Keratinocyte (primary cell): ENCODE data around the gene ERCC6L2. TPM values are rescaled to one million over a fixed set of nuclear protein-coding genes. Genes with fewer than 3 reads are reported as not detected.

ENCODE experiments used
- DNase-seq: peaks from one replicate; pipeline ENCODE4 v3.0.0-alpha.2; 2011; ENCODE audit warnings: low read depth, missing footprints, low spot score
- FAIRE-seq: peaks from 2 replicates; lab custom pipeline; 2011; peaks lifted over from hg19 to GRCh38; lab: Jason Lieb, UNC
- H2AFZ ChIP-seq: 2 replicates; pipeline ENCODE4 v1.6.0; 2012; ENCODE audit warnings: low read length, control low read depth, inconsistent platforms; ENCODE audit not compliant: control insufficient read depth
- H3K27ac ChIP-seq: 2 replicates; pipeline ENCODE4 v1.5.1; 2011; ENCODE audit warnings: low read length; ENCODE audit not compliant: control insufficient read depth, insufficient read depth
- H3K27me3 ChIP-seq: 3 replicates; pipeline ENCODE4 v1.6.0; 2011; ENCODE audit warnings: low read length; ENCODE audit not compliant: control insufficient read depth, insufficient read depth; ENCODE audit errors: extremely low read depth
- H3K36me3 ChIP-seq, 2 experiments: 2 replicates in 1 of 2; 3 replicates in 1 of 2; pipeline ENCODE4 v1.5.1; 2011; ENCODE audit warnings: low read length in 2 of 2, mild to moderate bottlenecking in 1 of 2; ENCODE audit not compliant: control insufficient read depth in 2 of 2, insufficient read depth in 2 of 2; ENCODE audit errors: extremely low read depth in 1 of 2
- H3K4me1 ChIP-seq: 3 replicates; pipeline ENCODE4 v1.5.1; 2011; ENCODE audit warnings: low read length; ENCODE audit not compliant: control insufficient read depth, insufficient read depth; ENCODE audit errors: extremely low read depth
- H3K4me2 ChIP-seq: 3 replicates; pipeline ENCODE4 v1.6.0; 2011; ENCODE audit warnings: low read depth, low read length; ENCODE audit not compliant: control insufficient read depth, insufficient read depth; ENCODE audit errors: extremely low read depth
- H3K4me3 ChIP-seq, 3 experiments: fragments of 200-600 bp in 1 of 3; sonication (generic) in 1 of 3; 2 replicates in 2 of 3; 3 replicates in 1 of 3; pipeline ENCODE4 v1.5.1; 2011 to 2016; ENCODE audit warnings: low read length in 3 of 3, mild to moderate bottlenecking in 3 of 3, control low read depth in 2 of 3, inconsistent platforms in 1 of 3, low read depth in 1 of 3, mixed read lengths in 1 of 3, mixed run types in 1 of 3, moderate library complexity in 1 of 3; ENCODE audit not compliant: control insufficient read depth in 2 of 3, insufficient read depth in 2 of 3; ENCODE audit errors: extremely low read depth in 1 of 3
- H3K79me2 ChIP-seq: 2 replicates; pipeline ENCODE4 v1.6.0; 2012; ENCODE audit warnings: low read length; ENCODE audit not compliant: control insufficient read depth, insufficient read depth
- H3K9ac ChIP-seq: 3 replicates; pipeline ENCODE4 v1.6.0; 2011; ENCODE audit warnings: low read length; ENCODE audit not compliant: control insufficient read depth, insufficient read depth; ENCODE audit errors: extremely low read depth
- H3K9me1 ChIP-seq: 3 replicates; pipeline ENCODE4 v1.6.0; 2011; ENCODE audit warnings: low read length; ENCODE audit not compliant: control insufficient read depth, insufficient read depth; ENCODE audit errors: extremely low read depth
- H3K9me3 ChIP-seq: 2 replicates; pipeline ENCODE4 v1.5.1; 2012; ENCODE audit warnings: low read depth, low read length; ENCODE audit not compliant: control insufficient read depth
- H4K20me1 ChIP-seq: 3 replicates; pipeline ENCODE4 v1.6.0; 2011; ENCODE audit warnings: low read length; ENCODE audit not compliant: control insufficient read depth, insufficient read depth; ENCODE audit errors: extremely low read depth
- EZH2 ChIP-seq: IDR thresholded peaks from one replicate; pipeline ENCODE4 v1.6.1; 2012; ENCODE audit warnings: inconsistent platforms, mild to moderate bottlenecking, low read length, moderate library complexity
- dilution Hi-C: fragments of 300-500 bp; cut with MboI; formaldehyde crosslinking; loops from one replicate; pipeline ENCODE4 v1.7.0; 2020; ENCODE audit warnings: low sequenced_read_pairs; ENCODE audit not compliant: extremely low pct_ligation_motif_present
- polyA plus RNA-seq, 5 experiments: library from polyadenylated mRNA; depleted of rRNA in 3 of 5; stranded (reverse) in 3 of 5; stranded (forward) in 1 of 5; unstranded in 1 of 5; fragments of >200 nt; gene quantifications; 1 replicate in 1 of 5; 2 replicates in 3 of 5; 3 replicates in 1 of 5; pipeline versions ENCODE4 v1.2.1 to v1.2.3, GENCODE V29; 2011 to 2012; ENCODE audit warnings: missing spikeins in 2 of 5, low read depth in 1 of 5, low replicate concordance in 1 of 5
- TF ChIP-seq, protein P1 (sequence below), 3 experiments: IDR thresholded peaks in 1 of 3; conservative IDR thresholded peaks in 1 of 3; optimal IDR thresholded peaks in 1 of 3; 2 replicates in 2 of 3; 3 replicates in 1 of 3; pipeline versions ENCODE3 to v1.5.1; 2011; ENCODE audit warnings: low read length in 3 of 3, mild to moderate bottlenecking in 3 of 3, moderate library complexity in 2 of 3, control low read depth in 1 of 3, inconsistent platforms in 1 of 3; ENCODE audit not compliant: insufficient read depth in 2 of 3; ENCODE audit errors: extremely low read depth in 1 of 3

Gene ERCC6L2
- polyA plus RNA-seq, 1 donor (not counting 4 experiments of a cell fraction or from before 2014, with no cell fraction given) = 15.4 TPM

DNA sequence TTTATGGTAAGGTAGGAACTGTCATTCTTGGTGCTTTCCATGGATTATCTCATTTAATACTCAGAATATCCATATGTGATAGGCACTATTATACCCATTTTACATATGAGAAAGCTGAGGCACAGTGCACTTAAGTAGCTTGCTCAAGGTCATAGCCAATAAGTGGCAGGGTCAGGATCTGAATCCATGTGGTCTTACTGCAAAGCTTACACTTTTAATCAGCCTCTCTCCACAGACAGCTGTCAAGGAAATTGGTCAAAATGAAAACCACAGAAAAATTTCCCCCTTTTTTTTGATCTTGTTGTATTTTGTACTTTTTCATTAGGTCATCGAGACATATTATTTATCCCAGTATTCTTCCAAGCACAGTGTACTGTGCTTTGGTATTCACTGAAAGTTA is 78.5 kb downstream of the ERCC6L2 start:
- H3K9me3 ChIP-seq = no peaks in the 10 kb centered on the region
- no peak overlapping the region for H2AFZ ChIP-seq
- no peak for FAIRE-seq
- no peak overlapping the region for H3K4me3 ChIP-seq
- no peak overlapping the region for H3K9ac ChIP-seq
- DNase-seq = no peak
- H3K4me1 ChIP-seq = no peaks in the 10 kb centered on the region
- H3K79me2 ChIP-seq = no peaks in the 10 kb centered on the region
- no peak for TF ChIP-seq EZH2
- TF ChIP-seq, protein P1, sequence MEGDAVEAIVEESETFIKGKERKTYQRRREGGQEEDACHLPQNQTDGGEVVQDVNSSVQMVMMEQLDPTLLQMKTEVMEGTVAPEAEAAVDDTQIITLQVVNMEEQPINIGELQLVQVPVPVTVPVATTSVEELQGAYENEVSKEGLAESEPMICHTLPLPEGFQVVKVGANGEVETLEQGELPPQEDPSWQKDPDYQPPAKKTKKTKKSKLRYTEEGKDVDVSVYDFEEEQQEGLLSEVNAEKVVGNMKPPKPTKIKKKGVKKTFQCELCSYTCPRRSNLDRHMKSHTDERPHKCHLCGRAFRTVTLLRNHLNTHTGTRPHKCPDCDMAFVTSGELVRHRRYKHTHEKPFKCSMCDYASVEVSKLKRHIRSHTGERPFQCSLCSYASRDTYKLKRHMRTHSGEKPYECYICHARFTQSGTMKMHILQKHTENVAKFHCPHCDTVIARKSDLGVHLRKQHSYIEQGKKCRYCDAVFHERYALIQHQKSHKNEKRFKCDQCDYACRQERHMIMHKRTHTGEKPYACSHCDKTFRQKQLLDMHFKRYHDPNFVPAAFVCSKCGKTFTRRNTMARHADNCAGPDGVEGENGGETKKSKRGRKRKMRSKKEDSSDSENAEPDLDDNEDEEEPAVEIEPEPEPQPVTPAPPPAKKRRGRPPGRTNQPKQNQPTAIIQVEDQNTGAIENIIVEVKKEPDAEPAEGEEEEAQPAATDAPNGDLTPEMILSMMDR (optimal IDR thresholded peaks at IDR 0.05 in 1 of 3, IDR thresholded peaks at IDR 0.05 in 1 of 3, conservative IDR thresholded peaks at IDR 0.05 in 1 of 3; ENCODE audit: extremely low read depth in 1 of 3, insufficient read depth in 2 of 3, low read length in 3 of 3) = no peak
- H3K36me3 ChIP-seq = peaks cover 0 to 2% of the 10 kb centered on the region in 2 experiments
- H3K4me2 ChIP-seq = no peak overlapping the region
- no peaks in the 10 kb centered on the region for H3K27me3 ChIP-seq
- H3K27ac ChIP-seq = no peak overlapping the region
- H3K9me1 ChIP-seq = no peaks in the 10 kb centered on the region
- H4K20me1 ChIP-seq = no peaks in the 10 kb centered on the region
- dilution Hi-C loops = no loop called here

DNA sequence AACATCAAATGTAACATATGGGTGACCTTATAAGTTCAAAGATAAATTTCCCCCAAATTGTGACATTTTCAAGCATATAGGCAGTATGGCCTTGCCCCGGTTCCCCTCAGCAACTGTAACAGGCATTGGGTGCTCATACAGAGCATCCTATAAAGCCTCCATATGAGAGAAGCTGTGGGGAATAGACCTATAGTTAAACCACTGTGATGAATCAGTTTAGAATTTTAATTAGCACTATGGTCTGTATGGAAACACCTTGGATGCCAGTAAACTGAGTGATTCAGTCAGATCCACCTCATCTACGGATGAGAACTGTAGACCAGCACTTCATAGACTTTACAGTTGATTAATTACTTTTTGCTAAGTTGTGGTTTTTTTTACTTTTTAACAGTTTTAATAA is 79.4 kb downstream of the ERCC6L2 start:
- Histone ChIP-seq H3K4me3 (no peak overlapping the region), H3K36me3 (peaks cover 0 to 2% of the 10 kb centered on the region in 2 experiments), H3K9me1 (no peaks in the 10 kb centered on the region), H3K27me3 (no peaks in the 10 kb centered on the region), H3K27ac (no peak overlapping the region), H3K9ac (no peak overlapping the region), H2AFZ (no peak overlapping the region), H3K79me2 (no peaks in the 10 kb centered on the region), H3K4me1 (no peaks in the 10 kb centered on the region), H4K20me1 (no peaks in the 10 kb centered on the region), H3K4me2 (no peak overlapping the region), H3K9me3 (no peaks in the 10 kb centered on the region)
- DNase-seq = no peak
- no peak for TF ChIP-seq EZH2
- FAIRE-seq = no peak
- dilution Hi-C loops = no loop called here

- Histone ChIP-seq H3K79me2 (no peaks in the 10 kb centered on the region), H3K27ac (no peak overlapping the region), H4K20me1 (no peaks in the 10 kb centered on the region), H3K4me2 (no peak overlapping the region), H3K4me3 (no peak overlapping the region), H3K9me3 (no peaks in the 10 kb centered on the region), H3K9me1 (no peaks in the 10 kb centered on the region), H3K4me1 (no peaks in the 10 kb centered on the region), H3K27me3 (no peaks in the 10 kb centered on the region), H3K36me3 (peaks cover 0 to 3% of the 10 kb centered on the region in 2 experiments), H3K9ac (no peak overlapping the region), H2AFZ (no peak overlapping the region)
- DNase-seq (no peak), FAIRE-seq (no peak)
- no peak for TF ChIP-seq EZH2
- TF ChIP-seq, protein P1 (optimal IDR thresholded peaks at IDR 0.05 in 1 of 3, IDR thresholded peaks at IDR 0.05 in 1 of 3, conservative IDR thresholded peaks at IDR 0.05 in 1 of 3; ENCODE audit: extremely low read depth in 1 of 3, insufficient read depth in 2 of 3, low read length in 3 of 3) = no peak
- dilution Hi-C loops = no loop called here
These were observed 87.4 kb downstream of the ERCC6L2 start for GRCh38 chr9:95962936-95963335.
